Measurements from ENCODE around the gene PRCP.

DNA sequence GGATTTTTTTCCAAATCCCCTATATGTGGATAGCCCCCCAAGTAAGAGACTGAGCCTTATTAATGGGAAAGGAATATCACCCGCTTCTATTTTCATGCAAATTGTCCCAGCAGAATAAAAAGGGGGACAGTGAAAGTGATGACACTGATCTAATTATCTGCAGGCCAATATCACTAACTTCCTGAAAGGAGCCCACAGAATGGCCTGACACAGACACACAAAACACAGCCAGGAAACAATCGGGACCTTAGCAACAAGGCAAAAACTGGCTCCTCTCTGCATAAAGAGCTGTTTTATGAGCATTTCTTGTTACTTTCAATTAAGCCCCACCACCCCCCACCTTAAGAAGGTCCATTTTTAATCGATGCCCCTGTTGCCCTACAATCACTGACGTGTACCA lies 112.2 kb downstream of the PRCP start:
- TF ChIP-seq POLR2AphosphoS5 (IDR thresholded peaks at IDR 0.05; ENCODE audit: low read depth, low read length): no peak
- TF ChIP-seq SIN3A (IDR thresholded peaks at IDR 0.05; ENCODE audit: borderline replicate concordance, insufficient read depth, low read depth, low read length): no peak
